GM12874 (cell line): ENCODE data around the gene SORCS2.

ENCODE experiments used
- CTCF ChIP-seq: IDR thresholded peaks from 2 replicates; pipeline ENCODE4 v1.5.1; 2011; ENCODE audit warnings: low read depth, mild to moderate bottlenecking, control low read depth, low read length, moderate library complexity; ENCODE audit not compliant: insufficient read depth

The SORCS2 gene

GRCh38 chr4:7384003-7384928, 191.9 kb downstream of the SORCS2 start:
- no peak for TF ChIP-seq CTCF

GRCh38 chr4:7384929-7385890, 192.9 kb downstream of the SORCS2 start:
- TF ChIP-seq CTCF, result no peak

GRCh38 chr4:7387925-7388324, 195.6 kb downstream of the SORCS2 start:
- TF ChIP-seq CTCF, result no peak

GRCh38 chr4:7388627-7389026, 196.3 kb downstream of the SORCS2 start:
- no peak for TF ChIP-seq CTCF

- no peak for TF ChIP-seq CTCF
Observed at GRCh38 chr4:7389101-7389701, 196.9 kb downstream of the SORCS2 start.

GRCh38 chr4:7389719-7390118, 197.4 kb downstream of the SORCS2 start:
- no peak for TF ChIP-seq CTCF

- TF ChIP-seq CTCF, result no peak
Observed at GRCh38 chr4:7390336-7390735, 198.0 kb downstream of the SORCS2 start.
